Kidney epithelial cell (primary cell): ENCODE measurements around the gene NOPCHAP1. TPM values are rescaled to one million over a fixed set of nuclear protein-coding genes. Genes with fewer than 3 reads are reported as not detected.

Experiments used
- DNase-seq: peaks from one replicate; pipeline ENCODE4 v3.0.0-alpha.2; 2010; ENCODE audit warnings: low read depth
- H3K27me3 ChIP-seq: 2 replicates; pipeline ENCODE4 v1.6.0; 2011; ENCODE audit warnings: low read length; ENCODE audit not compliant: control insufficient read depth, insufficient read depth
- H3K36me3 ChIP-seq: 2 replicates; pipeline ENCODE4 v1.5.1; 2011; ENCODE audit warnings: low read length; ENCODE audit not compliant: control insufficient read depth, insufficient read depth
- H3K4me3 ChIP-seq: 2 replicates; pipeline ENCODE4 v1.5.1; 2011; ENCODE audit warnings: low read depth, mild to moderate bottlenecking, control low read depth, low read length
- CTCF ChIP-seq: IDR thresholded peaks from 2 replicates; pipeline ENCODE4 v1.5.1; 2011; ENCODE audit warnings: mild to moderate bottlenecking, moderate library complexity, low read length, control low read depth, inconsistent platforms; ENCODE audit not compliant: insufficient read depth, poor library complexity, severe bottlenecking
- total RNA-seq: library from RNA; depleted of rRNA; stranded (reverse); fragments of >200 nt; gene quantifications from 2 replicates; pipeline ENCODE4 v1.2.3, GENCODE V29; 2015

NOPCHAP1 gene
- total RNA-seq, 1 donor from 2014 or later, result 9.9 TPM

GRCh38 chr12:104956870-104957718 is 29.0 kb upstream of the NOPCHAP1 start:
- no peak for DNase-seq
- no peak for TF ChIP-seq CTCF
- peak overlapping the region; percentile 94 for H3K4me3 ChIP-seq
- H3K36me3 ChIP-seq, result no peaks in the 10 kb centered on the region
- no peaks in the 10 kb centered on the region for H3K27me3 ChIP-seq

GRCh38 chr12:104957719-104958000 is 28.5 kb upstream of the NOPCHAP1 start:
- no peaks in the 10 kb centered on the region for H3K27me3 ChIP-seq
- H3K4me3 ChIP-seq, result peak overlapping the region; percentile 94
- TF ChIP-seq CTCF, result no peak
- H3K36me3 ChIP-seq, result no peaks in the 10 kb centered on the region
- DNase-seq, result no peak

- peak within 1 kb of the TSS; percentile 94 for H3K4me3 ChIP-seq
- no peaks in the 10 kb centered on the region for H3K36me3 ChIP-seq
- no peaks in the 10 kb centered on the region for H3K27me3 ChIP-seq
- DNase-seq, result peak; percentile 84
- TF ChIP-seq CTCF, result no peak
These were observed 27.9 kb upstream of the NOPCHAP1 start, which contains the start of gene SLC41A2 for GRCh38 chr12:104958001-104958804. Gene SLC41A2, minus strand, starts transcription at chr12:104958290. Its CDS starts 29,763 bp downstream, at chr12:104928527.

GRCh38 chr12:104958805-104959334 is 27.2 kb upstream of the NOPCHAP1 start:
- peak; percentile 15 for TF ChIP-seq CTCF

GRCh38 chr12:104959335-104959841 is 26.7 kb upstream of the NOPCHAP1 start:
- no peaks in the 10 kb centered on the region for H3K36me3 ChIP-seq
- TF ChIP-seq CTCF, result no peak
- no peak for DNase-seq
- no peak overlapping the region for H3K4me3 ChIP-seq
- H3K27me3 ChIP-seq, result no peaks in the 10 kb centered on the region

More at GRCh38 chr12:104958805-104959334, 27.2 kb upstream of the NOPCHAP1 start:
- DNase-seq, result no peak
- H3K4me3 ChIP-seq, result peak overlapping the region; percentile 94
- no peaks in the 10 kb centered on the region for H3K27me3 ChIP-seq
- no peaks in the 10 kb centered on the region for H3K36me3 ChIP-seq
